D721Med (cell line): ENCODE data around the gene TAP1.

Source experiments
- DNase-seq: peaks from one replicate; pipeline ENCODE4 v3.0.0; 2011; ENCODE audit warnings: low spot score; ENCODE audit not compliant: insufficient read length
- FAIRE-seq: peaks from 2 replicates; lab custom pipeline; 2011; peaks lifted over from hg19 to GRCh38; lab: Jason Lieb, UNC
- TF ChIP-seq, protein P1 (sequence below): IDR thresholded peaks from 2 replicates; pipeline ENCODE4 v1.5.1; 2012; ENCODE audit warnings: mild to moderate bottlenecking, control low read depth; ENCODE audit not compliant: insufficient read depth; ENCODE audit errors: missing control alignments

Gene TAP1

GRCh38 chr6:32853541-32854375 is at the start of gene TAP1, which contains the start of gene PSMB9:
TAP1 (minus strand) TSS chr6:32853704; CDS start chr6:32853636, 68 bp downstream.
PSMB9 (plus strand) TSS chr6:32854192; CDS start chr6:32854230, 38 bp downstream.
- TF ChIP-seq, protein P1, sequence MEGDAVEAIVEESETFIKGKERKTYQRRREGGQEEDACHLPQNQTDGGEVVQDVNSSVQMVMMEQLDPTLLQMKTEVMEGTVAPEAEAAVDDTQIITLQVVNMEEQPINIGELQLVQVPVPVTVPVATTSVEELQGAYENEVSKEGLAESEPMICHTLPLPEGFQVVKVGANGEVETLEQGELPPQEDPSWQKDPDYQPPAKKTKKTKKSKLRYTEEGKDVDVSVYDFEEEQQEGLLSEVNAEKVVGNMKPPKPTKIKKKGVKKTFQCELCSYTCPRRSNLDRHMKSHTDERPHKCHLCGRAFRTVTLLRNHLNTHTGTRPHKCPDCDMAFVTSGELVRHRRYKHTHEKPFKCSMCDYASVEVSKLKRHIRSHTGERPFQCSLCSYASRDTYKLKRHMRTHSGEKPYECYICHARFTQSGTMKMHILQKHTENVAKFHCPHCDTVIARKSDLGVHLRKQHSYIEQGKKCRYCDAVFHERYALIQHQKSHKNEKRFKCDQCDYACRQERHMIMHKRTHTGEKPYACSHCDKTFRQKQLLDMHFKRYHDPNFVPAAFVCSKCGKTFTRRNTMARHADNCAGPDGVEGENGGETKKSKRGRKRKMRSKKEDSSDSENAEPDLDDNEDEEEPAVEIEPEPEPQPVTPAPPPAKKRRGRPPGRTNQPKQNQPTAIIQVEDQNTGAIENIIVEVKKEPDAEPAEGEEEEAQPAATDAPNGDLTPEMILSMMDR: peak; percentile 55
- no peak for FAIRE-seq
- peak; percentile 84 for DNase-seq

GRCh38 chr6:32895006-32895345 is 41.5 kb upstream of the TAP1 start:
- DNase-seq (no peak), FAIRE-seq (no peak)
- TF ChIP-seq, protein P1: no peak

DNA sequence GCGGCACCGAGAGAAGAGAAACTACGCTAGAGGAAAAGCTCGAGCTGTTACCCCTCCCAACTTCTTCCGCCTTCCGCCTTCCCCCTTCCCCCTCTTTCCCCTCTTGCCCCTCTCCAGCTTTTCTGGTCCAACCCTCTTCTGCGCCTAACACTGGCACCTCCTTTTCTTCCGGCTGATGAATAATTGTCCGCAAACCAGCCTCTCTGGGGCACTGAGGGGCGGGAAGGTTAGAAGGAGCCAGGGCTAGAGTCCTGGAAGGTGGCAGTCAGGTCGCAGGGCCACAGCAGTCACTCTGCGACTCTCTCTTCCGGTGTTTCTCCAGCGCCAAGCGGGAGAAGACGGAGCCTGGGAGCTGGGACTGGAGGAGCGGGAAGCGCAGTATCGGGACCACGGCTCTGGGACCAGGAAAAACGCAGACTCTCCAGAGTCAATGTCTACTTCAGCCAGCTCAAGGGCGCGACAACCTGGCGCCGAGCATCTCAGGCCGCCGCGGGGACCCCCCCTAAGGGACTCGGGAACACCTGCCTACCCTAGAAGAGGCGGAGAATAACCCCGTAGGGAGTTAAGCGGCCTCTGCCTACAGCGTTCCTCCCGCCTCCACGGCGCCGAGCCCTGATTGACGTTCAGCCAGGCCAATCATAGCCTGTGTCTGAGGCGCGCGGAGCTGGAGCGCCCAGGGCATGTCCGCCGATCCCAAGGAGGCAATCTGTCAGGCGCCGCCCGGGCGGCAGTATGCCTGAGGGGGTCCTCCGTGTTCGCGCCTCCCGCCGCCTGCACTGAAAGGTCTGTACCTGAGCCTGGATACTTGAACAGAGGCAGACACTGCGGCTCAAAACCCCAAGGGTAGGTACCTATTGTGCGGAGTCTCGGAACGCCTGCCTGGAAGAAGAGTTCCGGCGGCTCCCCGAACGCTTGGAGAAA is 40.8 kb upstream of the TAP1 start:
- peak; percentile 89 for DNase-seq
- TF ChIP-seq, protein P1: no peak
- FAIRE-seq: no peak

DNA sequence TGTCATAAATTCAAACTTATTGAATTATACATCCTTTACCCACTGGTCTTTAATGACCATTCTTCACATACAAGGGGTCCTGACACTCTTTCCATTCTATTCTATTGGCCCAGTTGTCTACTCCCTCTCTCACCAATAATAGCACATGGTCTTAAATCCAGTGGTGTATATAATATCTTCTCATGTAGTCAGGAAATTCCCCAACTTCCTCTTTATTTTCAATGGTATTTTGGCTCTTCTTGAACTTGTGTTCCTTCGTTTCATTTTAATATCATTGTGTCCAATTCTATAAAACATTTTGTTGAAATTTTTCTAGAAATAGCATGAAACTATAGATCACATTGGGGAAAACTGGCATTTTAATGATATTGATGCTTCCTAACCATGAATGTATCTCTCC is 37.3 kb upstream of the TAP1 start:
- DNase-seq: no peak
- no peak for FAIRE-seq
- TF ChIP-seq, protein P1: no peak

GRCh38 chr6:32889533-32889932 is 36.0 kb upstream of the TAP1 start:
- FAIRE-seq: no peak
- no peak for DNase-seq
- TF ChIP-seq, protein P1: no peak

DNA sequence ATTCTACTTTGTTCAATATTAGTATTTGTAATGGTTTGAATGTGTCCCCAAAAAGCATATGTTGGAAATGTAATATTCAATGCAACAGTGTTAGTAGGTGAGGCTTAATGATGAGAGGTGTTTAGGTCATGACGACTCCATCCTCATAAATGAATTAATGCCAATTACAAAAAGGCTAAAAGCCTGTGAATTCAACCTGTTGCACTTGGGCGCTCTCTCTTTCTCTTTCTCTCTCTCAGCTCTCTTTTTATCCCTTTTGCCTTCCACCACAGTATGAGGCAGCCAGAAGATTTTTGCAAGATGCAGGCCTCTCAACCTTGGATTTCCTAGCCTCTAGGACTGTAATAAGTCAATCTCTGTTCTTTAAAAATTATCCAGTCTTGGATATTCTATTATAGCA is 35.1 kb upstream of the TAP1 start:
- DNase-seq (no peak), FAIRE-seq (no peak)
- TF ChIP-seq, protein P1: no peak
